Measurements from ENCODE around the gene AXIN1.

- TF ChIP-seq CTCF (IDR thresholded peaks at IDR 0.05) (peak; percentile 76 to 94 (median 89)), POLR2A (IDR thresholded peaks at IDR 0.05) (no peak)
Observed at GRCh38 chr16:361872-362701, 9.6 kb upstream of the AXIN1 start.
